SK-N-SH (cell line): ENCODE data around the gene EPB41L3. TPM values are rescaled to one million over a fixed set of nuclear protein-coding genes. Genes with fewer than 3 reads are reported as not detected.

Experiments
- CTCF ChIA-PET: fragments of 300-600, 350-600 bp; formaldehyde crosslinking; extraction: SDS; loops from one replicate; lab custom pipeline; 2021; lab: Yijun Ruan, JAX
- POLR2A ChIA-PET: fragments of 350-600 bp; sonication (Branson Sonifier 250); formaldehyde crosslinking; extraction: SDS; loops from one replicate; lab custom pipeline; 2020; ENCODE audit warnings: antibody characterized with exemption, inconsistent platforms; lab: Yijun Ruan, JAX
- DNase-seq: peaks from one replicate; pipeline ENCODE4 v3.0.0; 2012
- H2AFZ ChIP-seq: fragments of 200-600 bp; sonication (generic); 2 replicates; pipeline ENCODE4 v1.8.1; 2016; ENCODE audit warnings: antibody characterized with exemption, mild to moderate bottlenecking, low read depth
- H3F3A ChIP-seq: fragments of 200-600 bp; sonication (generic); replicated peaks from 2 replicates; pipeline ENCODE3; 2016; ENCODE audit warnings: antibody characterized with exemption, mild to moderate bottlenecking; ENCODE audit not compliant: insufficient read depth
- H3K27ac ChIP-seq, 2 experiments: fragments of 200-500 bp in 1 of 2; fragments of 200-600 bp in 1 of 2; sonication (Bioruptor generic) in 1 of 2; sonication (generic), shearing (Covaris generic) in 1 of 2; 2 replicates each; pipeline versions ENCODE4 v1.5.1 to v1.6.1; 2014 to 2016; ENCODE audit warnings: low read depth in 2 of 2, inconsistent platforms in 1 of 2, low read length in 1 of 2, mild to moderate bottlenecking in 1 of 2, mixed read lengths in 1 of 2
- H3K27me3 ChIP-seq: fragments of 200-600 bp; sonication (generic), shearing (Covaris generic); 2 replicates; pipeline ENCODE4 v1.6.1; 2016; ENCODE audit warnings: mixed run types; ENCODE audit not compliant: insufficient read depth
- H3K36me3 ChIP-seq, 2 experiments: fragments of 200-500 bp in 1 of 2; fragments of 200-600 bp in 1 of 2; sonication (Bioruptor generic) in 1 of 2; sonication (generic) in 1 of 2; replicated peaks in 1 of 2; 2 replicates each; pipeline versions ENCODE3 to v1.5.1; 2014 to 2016; ENCODE audit warnings: low read length in 1 of 2, mild to moderate bottlenecking in 1 of 2; ENCODE audit not compliant: insufficient read depth in 2 of 2, control insufficient read depth in 1 of 2
- H3K4me1 ChIP-seq, 2 experiments: fragments of 200-500 bp in 1 of 2; fragments of 200-600 bp in 1 of 2; sonication (Bioruptor generic) in 1 of 2; sonication (generic), shearing (Covaris generic) in 1 of 2; 2 replicates each; pipeline versions ENCODE4 v1.5.1 to v1.6.1; 2014 to 2016; ENCODE audit warnings: low read depth in 1 of 2, low read length in 1 of 2, mixed run types in 1 of 2; ENCODE audit not compliant: insufficient read depth in 2 of 2, control insufficient read depth in 1 of 2
- H3K4me2 ChIP-seq: fragments of 200-600 bp; sonication (generic), shearing (Covaris generic); 2 replicates; pipeline ENCODE4 v1.6.1; 2017; ENCODE audit warnings: mixed run types
- H3K4me3 ChIP-seq, 2 experiments: fragments of 200-500 bp in 1 of 2; fragments of 200-600 bp in 1 of 2; sonication (Bioruptor generic) in 1 of 2; sonication (generic), shearing (Covaris generic) in 1 of 2; 2 replicates each; pipeline versions ENCODE4 v1.5.1 to v1.8.1; 2014 to 2016; ENCODE audit warnings: low read depth in 2 of 2, inconsistent platforms in 1 of 2, low read length in 1 of 2, mild to moderate bottlenecking in 1 of 2, mixed read lengths in 1 of 2, moderate library complexity in 1 of 2
- H3K79me2 ChIP-seq: fragments of 200-600 bp; sonication (generic); 2 replicates; pipeline ENCODE4 v1.8.1; 2017; ENCODE audit warnings: mild to moderate bottlenecking; ENCODE audit not compliant: insufficient read depth
- H3K9ac ChIP-seq: fragments of 200-600 bp; sonication (generic); 2 replicates; pipeline ENCODE4 v1.6.1; 2017; ENCODE audit warnings: mixed run types
- H3K9me2 ChIP-seq: fragments of 200-600 bp; sonication (generic); 2 replicates; pipeline ENCODE4 v1.6.1; 2017; ENCODE audit warnings: mixed run types
- H3K9me3 ChIP-seq: fragments of 200-600 bp; sonication (generic); 2 replicates; pipeline ENCODE4 v1.6.1; 2017; ENCODE audit warnings: mixed run types, mild to moderate bottlenecking, moderate library complexity
- H4K20me1 ChIP-seq: fragments of 200-600 bp; sonication (generic); 2 replicates; pipeline ENCODE4 v1.6.1; 2017; ENCODE audit warnings: mild to moderate bottlenecking, mixed run types; ENCODE audit not compliant: insufficient read depth
- ELF1 ChIP-seq: IDR thresholded peaks from 2 replicates; pipeline ENCODE4 v1.4.0; 2012
- EP300 ChIP-seq, 2 experiments: IDR thresholded peaks; 2 replicates each; pipeline versions ENCODE4 v1.4.0 to v1.6.1; 2012; ENCODE audit warnings: borderline replicate concordance in 1 of 2, low read depth in 1 of 2, low read length in 1 of 2
- EZH2phosphoT487 ChIP-seq: fragments of 200-600 bp; sonication (generic); IDR thresholded peaks from 2 replicates; pipeline ENCODE4 v1.6.1; 2017; ENCODE audit warnings: low read depth, mixed run types, mild to moderate bottlenecking, antibody characterized with exemption, moderate library complexity, borderline replicate concordance
- FOXJ3 ChIP-seq: sonication (generic); formaldehyde crosslinking; IDR thresholded peaks from 2 replicates; pipeline ENCODE4 v1.5.1; 2020; ENCODE audit warnings: mild to moderate bottlenecking, missing genetic modification reagents
- JUND ChIP-seq: IDR thresholded peaks from 2 replicates; pipeline ENCODE4 v1.4.0; 2012
- MAX ChIP-seq: IDR thresholded peaks from 2 replicates; pipeline ENCODE4 v1.4.0; 2012; ENCODE audit warnings: low read depth
- MXI1 ChIP-seq: IDR thresholded peaks from 2 replicates; pipeline ENCODE4 v1.6.1; 2012; ENCODE audit warnings: mild to moderate bottlenecking, low read depth, low read length, improper control_type of control experiment
- NFIC ChIP-seq: IDR thresholded peaks from 2 replicates; pipeline ENCODE4 v1.4.0; 2012; ENCODE audit warnings: borderline replicate concordance
- POLR2AphosphoS5 ChIP-seq: IDR thresholded peaks from 2 replicates; pipeline ENCODE4 v1.6.1; 2012; ENCODE audit warnings: low read depth, low read length
- SIN3A ChIP-seq: IDR thresholded peaks from 2 replicates; pipeline ENCODE4 v1.6.1; 2012; ENCODE audit warnings: low read depth, mild to moderate bottlenecking, low read length, moderate library complexity, borderline replicate concordance
- TAF1 ChIP-seq: IDR thresholded peaks from 2 replicates; pipeline ENCODE4 v1.6.1; 2012; ENCODE audit warnings: low read depth, mild to moderate bottlenecking, low read length, moderate library complexity, borderline replicate concordance
- TEAD4 ChIP-seq: IDR thresholded peaks from 2 replicates; pipeline ENCODE4 v1.4.0; 2012; ENCODE audit warnings: mild to moderate bottlenecking, borderline replicate concordance; ENCODE audit not compliant: insufficient read depth
- USF1 ChIP-seq: IDR thresholded peaks from 2 replicates; pipeline ENCODE4 v1.4.0; 2012; ENCODE audit warnings: low read depth, borderline replicate concordance
- YY1 ChIP-seq: IDR thresholded peaks from 2 replicates; pipeline ENCODE4 v1.4.0; 2012; ENCODE audit warnings: low read depth, mild to moderate bottlenecking
- WGBS: methylation state at CpG from one replicate; pipeline ENCODE4 v1.1.6; 2017; ENCODE audit warnings: low lambda C conversion rate; 5-methylcytosine and 5-hydroxymethylcytosine counted together
- polyA plus RNA-seq, 3 experiments: library from polyadenylated mRNA; depleted of rRNA; stranded (reverse); fragments of >200 nt; gene quantifications; 2 replicates each; pipeline ENCODE4 v1.2.3, GENCODE V29; 2012

Gene EPB41L3
- polyA plus RNA-seq, 1 of the 3 experiments (the other 2 are of a cell fraction), result 0.15 TPM

GRCh38 chr18:5429681-5430080 lies 114.1 kb downstream of the EPB41L3 start:
- Histone ChIP-seq H3K27me3 (no peaks in the 10 kb centered on the region), H3K9ac (no peak overlapping the region), H3K9me2 (no peaks in the 10 kb centered on the region), H3K4me1 (no peaks in the 10 kb centered on the region), H4K20me1 (no peaks in the 10 kb centered on the region), H3K27ac (no peak overlapping the region), H2AFZ (no peak overlapping the region), H3K9me3 (no peaks in the 10 kb centered on the region), H3K4me3 (no peak overlapping the region), H3F3A (no peaks in the 10 kb centered on the region), H3K79me2 (no peaks in the 10 kb centered on the region), H3K36me3 (no peaks in the 10 kb centered on the region), H3K4me2 (no peak overlapping the region)
- no peak for DNase-seq
- no peak for TF ChIP-seq TEAD4
- no peak for TF ChIP-seq ELF1
- no peak for TF ChIP-seq USF1
- TF ChIP-seq MAX, result no peak
- no peak for TF ChIP-seq YY1
- no peak for TF ChIP-seq SIN3A
- TF ChIP-seq EP300 (IDR thresholded peaks at IDR 0.05; ENCODE audit: borderline replicate concordance in 1 of 2, low read depth in 1 of 2, low read length in 1 of 2), result no peak
- POLR2A ChIA-PET, result no interaction called here
- CTCF ChIA-PET, result interaction anchor here (1.2 kb wide), 1 partner anchor 12 kb away, joined by 4 read pairs; no protein-coding TSS in a partner anchor
- WGBS, result 43% methylated on average over 7 of the region's 7 CpGs

- DNase-seq, result no peak
- CTCF ChIA-PET, result interaction anchor here (0.8 kb wide), 2 partner anchors 9 kb away, joined by 3 to 5 read pairs; no protein-coding TSS in a partner anchor
These were observed 118.1 kb downstream of the EPB41L3 start for GRCh38 chr18:5425721-5426120.

More at GRCh38 chr18:5425721-5426120, 118.1 kb downstream of the EPB41L3 start:
- no peaks in the 10 kb centered on the region for H3K79me2 ChIP-seq
- no peak overlapping the region for H2AFZ ChIP-seq
- H3K27ac ChIP-seq, result no peak overlapping the region
- POLR2A ChIA-PET, result no interaction called here
- H3K9ac ChIP-seq, result no peak overlapping the region
- H3K27me3 ChIP-seq, result no peaks in the 10 kb centered on the region
- TF ChIP-seq POLR2AphosphoS5 (no peak), ELF1 (no peak), TAF1 (no peak), NFIC (no peak), YY1 (no peak), FOXJ3 (CRISPR knock-in tag) (no peak), EZH2phosphoT487 (no peak), USF1 (no peak), JUND (no peak), MXI1 (no peak)
- TF ChIP-seq, all 33 proteins: peak for 0
- Histone ChIP-seq H4K20me1 (no peaks in the 10 kb centered on the region), H3K9me3 (no peaks in the 10 kb centered on the region), H3K4me3 (no peak overlapping the region), H3F3A (no peaks in the 10 kb centered on the region), H3K9me2 (no peaks in the 10 kb centered on the region), H3K4me1 (no peaks in the 10 kb centered on the region), H3K4me2 (no peak overlapping the region), H3K36me3 (no peaks in the 10 kb centered on the region)
- WGBS, result 3% methylated on average over 2 of the region's 2 CpGs
